HepG2 (cell line): Measurements from ENCODE around the gene CAMK2A. TPM values are rescaled to one million over a fixed set of nuclear protein-coding genes. Genes with fewer than 3 reads are reported as not detected.

Source experiments
- ATAC-seq: fragments of 200-7000 bp; cut with Tn5 transposase; 3 replicates; pipeline ENCODE4 v1.9.1; 2020; ENCODE audit warnings: mild to moderate bottlenecking, moderate library complexity
- BruUV-seq: library from RNA; stranded (reverse); fragments of 400-500 nt; replicated peaks from 2 replicates; lab custom pipeline; 2021; lab: Mats Ljungman, UMichigan
- CTCF ChIA-PET: fragments of 300-600 bp; formaldehyde crosslinking; extraction: SDS; loops from one replicate; lab custom pipeline; 2021; ENCODE audit warnings: low total read pairs, inconsistent platforms, low intra/inter-chr PET ratio; lab: Yijun Ruan, JAX
- POLR2A ChIA-PET: fragments of 350-600 bp; sonication (Branson Sonifier 250); formaldehyde crosslinking; loops from one replicate; lab custom pipeline; 2020; ENCODE audit warnings: antibody characterized with exemption, inconsistent platforms; lab: Yijun Ruan, JAX
- DNase-seq: peaks from one replicate; pipeline ENCODE4 v3.0.0-alpha.2; 2015; ENCODE audit warnings: low spot score
- FAIRE-seq: peaks from 3 replicates; lab custom pipeline; 2011; peaks lifted over from hg19 to GRCh38; lab: Jason Lieb, UNC
- H2AFZ ChIP-seq: one replicate; pipeline ENCODE4 v1.6.1; 2011; ENCODE audit warnings: low read length, inconsistent platforms
- H3K27ac ChIP-seq: fragments of 300-600 bp; 3 replicates; pipeline ENCODE4 v1.8.0; 2011; ENCODE audit warnings: mixed run types, mild to moderate bottlenecking, mixed read lengths, low read length, inconsistent platforms; ENCODE audit not compliant: insufficient read depth; ENCODE audit errors: extremely low read length
- H3K27me3 ChIP-seq, 2 experiments: fragments of 200-600 bp in 1 of 2; 2 replicates in 1 of 2; 3 replicates in 1 of 2; pipeline versions ENCODE4 v1.6.0 to v1.8.0; 2011; ENCODE audit warnings: low read length in 2 of 2, mild to moderate bottlenecking in 2 of 2, moderate library complexity in 2 of 2, inconsistent platforms in 1 of 2; ENCODE audit not compliant: insufficient read depth in 2 of 2, control insufficient read depth in 1 of 2
- H3K36me3 ChIP-seq, 2 experiments: fragments of 200-600 bp in 1 of 2; replicated peaks in 1 of 2; 2 replicates in 1 of 2; 3 replicates in 1 of 2; pipeline versions ENCODE4 v1.5.1 to v1.8.0; 2011; ENCODE audit warnings: low read length in 2 of 2, inconsistent platforms in 1 of 2; ENCODE audit not compliant: insufficient read depth in 2 of 2, control insufficient read depth in 1 of 2
- H3K4me1 ChIP-seq: 2 replicates; pipeline ENCODE4 v1.5.1; 2012; ENCODE audit warnings: low read length, inconsistent platforms; ENCODE audit not compliant: insufficient read depth
- H3K4me2 ChIP-seq: 2 replicates; pipeline ENCODE4 v1.6.0; 2011; ENCODE audit warnings: low read depth, low read length, inconsistent platforms
- H3K4me3 ChIP-seq, 3 experiments: fragments of 200-600 bp in 1 of 3; sonication (generic), shearing (Covaris generic) in 1 of 3; replicated peaks in 1 of 3; 2 replicates each; pipeline ENCODE4 v1.5.1; 2011 to 2016; ENCODE audit warnings: low read length in 3 of 3, inconsistent platforms in 2 of 3, low read depth in 2 of 3, mild to moderate bottlenecking in 2 of 3, control low read depth in 1 of 3, mixed read lengths in 1 of 3; ENCODE audit not compliant: insufficient read depth in 1 of 3
- H3K79me2 ChIP-seq: one replicate; pipeline ENCODE4 v1.6.1; 2011; ENCODE audit warnings: low read length, inconsistent platforms; ENCODE audit not compliant: insufficient read depth
- H3K9ac ChIP-seq: 2 replicates; pipeline ENCODE4 v1.6.0; 2011; ENCODE audit warnings: mild to moderate bottlenecking, low read depth, low read length, inconsistent platforms; ENCODE audit not compliant: insufficient read depth
- H3K9me3 ChIP-seq: 2 replicates; pipeline ENCODE4 v1.5.1; 2012; ENCODE audit warnings: mild to moderate bottlenecking, low read length
- H4K20me1 ChIP-seq: 2 replicates; pipeline ENCODE4 v1.6.0; 2011; ENCODE audit warnings: inconsistent platforms, mild to moderate bottlenecking, low read length, moderate library complexity; ENCODE audit not compliant: insufficient read depth
- MYNN ChIP-seq: sonication (generic); formaldehyde crosslinking; IDR thresholded peaks from 2 replicates; pipeline ENCODE4 v1.4.0; 2020; ENCODE audit warnings: mild to moderate bottlenecking, low read depth, missing genetic modification reagents
- SMYD3 ChIP-seq: sonication (generic); formaldehyde crosslinking; IDR thresholded peaks from 2 replicates; pipeline ENCODE4 v1.8.1; 2023; ENCODE audit warnings: mild to moderate bottlenecking, missing genetic modification reagents
- ZNF414 ChIP-seq: sonication (generic); formaldehyde crosslinking; IDR thresholded peaks from 2 replicates; pipeline ENCODE4 v1.5.0; 2020; ENCODE audit warnings: missing genetic modification reagents
- ZNF687 ChIP-seq: sonication (generic); formaldehyde crosslinking; IDR thresholded peaks from 2 replicates; pipeline ENCODE4 v1.5.1; 2020; ENCODE audit warnings: mild to moderate bottlenecking, missing genetic modification reagents, moderate library complexity
- ZNF75D ChIP-seq: sonication (generic); formaldehyde crosslinking; IDR thresholded peaks from 2 replicates; pipeline ENCODE4 v1.8.1; 2023; ENCODE audit warnings: missing genetic modification reagents, mild to moderate bottlenecking, borderline replicate concordance
- ZSCAN25 ChIP-seq: sonication (generic); formaldehyde crosslinking; IDR thresholded peaks from 2 replicates; pipeline ENCODE4 v1.8.0; 2022; ENCODE audit warnings: mild to moderate bottlenecking, missing genetic modification reagents
- WGBS: methylation state at CpG from one replicate; pipeline ENCODE4 v1.1.6; 2017; ENCODE audit warnings: low lambda C conversion rate; 5-methylcytosine and 5-hydroxymethylcytosine counted together
- in situ Hi-C: cut with HindIII; loops from 2 replicates; pipeline ENCODE4 v1.10.0; 2017; ENCODE audit warnings: low pct_unique_long_range_greater_than_20kb; ENCODE audit not compliant: extremely low pct_ligation_motif_present
- intact Hi-C: fragments of 100-400 bp; cut with micrococcal nuclease; formaldehyde crosslinking; loops from one replicate; pipeline ENCODE4 v1.10.0; 2022; ENCODE audit not compliant: unreplicated experiment
- polyA plus RNA-seq, 8 experiments: library from polyadenylated mRNA; depleted of rRNA in 3 of 8; stranded (reverse) in 7 of 8; unstranded in 1 of 8; fragments of >200 nt; fragmentation: Illumina TruSeq in 4 of 8; extraction: Trizol in 4 of 8; gene quantifications; 2 replicates each; pipeline versions ENCODE4 v1.2.1 to v1.2.3, GENCODE V29; 2011 to 2016; ENCODE audit warnings: low read depth in 4 of 8, missing spikeins in 1 of 8, mixed read lengths in 1 of 8; ENCODE audit not compliant: insufficient read depth in 1 of 8
- total RNA-seq, 5 experiments: library from RNA; depleted of rRNA; stranded (reverse); fragments of >200 nt; fragmentation: Illumina TruSeq; extraction: Trizol; gene quantifications; 2 replicates each; pipeline ENCODE4 v1.2.3, GENCODE V29; 2016; ENCODE audit warnings: low read depth in 1 of 5
- TF ChIP-seq, protein P1 (sequence below): sonication (generic); formaldehyde crosslinking; IDR thresholded peaks from 2 replicates; pipeline ENCODE4 v1.5.1; 2020; ENCODE audit warnings: mild to moderate bottlenecking, moderate library complexity, missing genetic modification reagents
- TF ChIP-seq, protein P2 (sequence below): sonication (generic); formaldehyde crosslinking; IDR thresholded peaks from 2 replicates; pipeline ENCODE4 v1.8.1; 2022; ENCODE audit warnings: low read depth, mild to moderate bottlenecking, missing genetic modification reagents

Gene CAMK2A
- total and polyA plus RNA-seq, 2 of the 13 experiments (the other 11 are each of a cell fraction or from before 2014, with no cell fraction given) = 0.11 TPM; not detected in 1

GRCh38 chr5:150178262-150178661 is 111.3 kb downstream of the CAMK2A start:
- H3K27me3 ChIP-seq = peaks cover 4 to 21% of the 10 kb centered on the region in 2 experiments; a peak in 4 of 5 replicates
- no peak overlapping the region for H3K4me2 ChIP-seq
- peaks cover 14% of the 10 kb centered on the region for H3K4me1 ChIP-seq
- in situ Hi-C loops (loop anchor here (5.0 kb wide), 1 partner anchor 51 kb away; no protein-coding TSS in a partner anchor), intact Hi-C loops (no loop called here)
- H2AFZ ChIP-seq = no peak overlapping the region
- ChIA-PET POLR2A (interaction anchor here (1.5 kb wide), 1 partner anchor 41 kb away, joined by 3 read pairs; no protein-coding TSS in a partner anchor), CTCF (no interaction called here)
- DNase-seq = no peak
- no peaks in the 10 kb centered on the region for H3K36me3 ChIP-seq
- ATAC-seq = no peak
- no peaks in the 10 kb centered on the region for H4K20me1 ChIP-seq
- H3K4me3 ChIP-seq = no peak overlapping the region
- H3K9me3 ChIP-seq = no peaks in the 10 kb centered on the region
- no peak for TF ChIP-seq MYNN
- FAIRE-seq = no peak
- no CpG with 5 or more reads among the region's 4 CpGs for WGBS
- H3K79me2 ChIP-seq = no peaks in the 10 kb centered on the region
- H3K27ac ChIP-seq = no peak overlapping the region
- no peak overlapping the region for H3K9ac ChIP-seq
- no TSS peak for BruUV-seq

GRCh38 chr5:150177721-150178120 is 111.9 kb downstream of the CAMK2A start:
- Histone ChIP-seq H3K9me3 (no peaks in the 10 kb centered on the region), H3K27ac (no peak overlapping the region), H3K9ac (no peak overlapping the region), H3K27me3 (peaks cover 4 to 26% of the 10 kb centered on the region in 2 experiments; a peak in 4 of 5 replicates), H3K4me1 (peaks cover 14% of the 10 kb centered on the region), H2AFZ (no peak overlapping the region), H3K4me2 (no peak overlapping the region), H3K36me3 (no peaks in the 10 kb centered on the region), H3K4me3 (no peak overlapping the region), H4K20me1 (no peaks in the 10 kb centered on the region), H3K79me2 (no peaks in the 10 kb centered on the region)
- no TSS peak for BruUV-seq
- WGBS = 37% methylated on average over 3 of the region's 4 CpGs
- DNase-seq = no peak
- POLR2A ChIA-PET = interaction anchor here (1.5 kb wide), 1 partner anchor 40 kb away, joined by 3 read pairs; no protein-coding TSS in a partner anchor
- intact Hi-C loops (no loop called here), in situ Hi-C loops (loop anchor here (5.0 kb wide), 1 partner anchor 50 kb away; no protein-coding TSS in a partner anchor)
- CTCF ChIA-PET = no interaction called here
- FAIRE-seq = no peak
- ATAC-seq = no peak
- TF ChIP-seq, protein P1, sequence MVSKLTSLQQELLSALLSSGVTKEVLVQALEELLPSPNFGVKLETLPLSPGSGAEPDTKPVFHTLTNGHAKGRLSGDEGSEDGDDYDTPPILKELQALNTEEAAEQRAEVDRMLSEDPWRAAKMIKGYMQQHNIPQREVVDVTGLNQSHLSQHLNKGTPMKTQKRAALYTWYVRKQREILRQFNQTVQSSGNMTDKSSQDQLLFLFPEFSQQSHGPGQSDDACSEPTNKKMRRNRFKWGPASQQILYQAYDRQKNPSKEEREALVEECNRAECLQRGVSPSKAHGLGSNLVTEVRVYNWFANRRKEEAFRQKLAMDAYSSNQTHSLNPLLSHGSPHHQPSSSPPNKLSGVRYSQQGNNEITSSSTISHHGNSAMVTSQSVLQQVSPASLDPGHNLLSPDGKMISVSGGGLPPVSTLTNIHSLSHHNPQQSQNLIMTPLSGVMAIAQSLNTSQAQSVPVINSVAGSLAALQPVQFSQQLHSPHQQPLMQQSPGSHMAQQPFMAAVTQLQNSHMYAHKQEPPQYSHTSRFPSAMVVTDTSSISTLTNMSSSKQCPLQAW (CRISPR knock-in tag) = no peak
- TF ChIP-seq ZSCAN25 (CRISPR knock-in tag) (no peak), SMYD3 (CRISPR knock-in tag) (no peak), ZNF414 (CRISPR knock-in tag) (no peak), ZNF75D (CRISPR knock-in tag) (no peak), ZNF687 (CRISPR knock-in tag) (no peak)
- TF ChIP-seq, protein P2, sequence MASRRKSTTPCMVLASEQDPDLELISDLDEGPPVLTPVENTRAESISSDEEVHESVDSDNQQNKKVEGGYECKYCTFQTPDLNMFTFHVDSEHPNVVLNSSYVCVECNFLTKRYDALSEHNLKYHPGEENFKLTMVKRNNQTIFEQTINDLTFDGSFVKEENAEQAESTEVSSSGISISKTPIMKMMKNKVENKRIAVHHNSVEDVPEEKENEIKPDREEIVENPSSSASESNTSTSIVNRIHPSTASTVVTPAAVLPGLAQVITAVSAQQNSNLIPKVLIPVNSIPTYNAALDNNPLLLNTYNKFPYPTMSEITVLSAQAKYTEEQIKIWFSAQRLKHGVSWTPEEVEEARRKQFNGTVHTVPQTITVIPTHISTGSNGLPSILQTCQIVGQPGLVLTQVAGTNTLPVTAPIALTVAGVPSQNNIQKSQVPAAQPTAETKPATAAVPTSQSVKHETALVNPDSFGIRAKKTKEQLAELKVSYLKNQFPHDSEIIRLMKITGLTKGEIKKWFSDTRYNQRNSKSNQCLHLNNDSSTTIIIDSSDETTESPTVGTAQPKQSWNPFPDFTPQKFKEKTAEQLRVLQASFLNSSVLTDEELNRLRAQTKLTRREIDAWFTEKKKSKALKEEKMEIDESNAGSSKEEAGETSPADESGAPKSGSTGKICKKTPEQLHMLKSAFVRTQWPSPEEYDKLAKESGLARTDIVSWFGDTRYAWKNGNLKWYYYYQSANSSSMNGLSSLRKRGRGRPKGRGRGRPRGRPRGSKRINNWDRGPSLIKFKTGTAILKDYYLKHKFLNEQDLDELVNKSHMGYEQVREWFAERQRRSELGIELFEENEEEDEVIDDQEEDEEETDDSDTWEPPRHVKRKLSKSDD (CRISPR knock-in tag) = no peak
